NCI-H2107 (cell line): Measurements from ENCODE around the gene PMEPA1.

ENCODE experiments used
- DNase-seq: peaks from one replicate; lab custom pipeline; 2025; lab: John Stamatoyannopoulos, UW

PMEPA1 gene

DNA sequence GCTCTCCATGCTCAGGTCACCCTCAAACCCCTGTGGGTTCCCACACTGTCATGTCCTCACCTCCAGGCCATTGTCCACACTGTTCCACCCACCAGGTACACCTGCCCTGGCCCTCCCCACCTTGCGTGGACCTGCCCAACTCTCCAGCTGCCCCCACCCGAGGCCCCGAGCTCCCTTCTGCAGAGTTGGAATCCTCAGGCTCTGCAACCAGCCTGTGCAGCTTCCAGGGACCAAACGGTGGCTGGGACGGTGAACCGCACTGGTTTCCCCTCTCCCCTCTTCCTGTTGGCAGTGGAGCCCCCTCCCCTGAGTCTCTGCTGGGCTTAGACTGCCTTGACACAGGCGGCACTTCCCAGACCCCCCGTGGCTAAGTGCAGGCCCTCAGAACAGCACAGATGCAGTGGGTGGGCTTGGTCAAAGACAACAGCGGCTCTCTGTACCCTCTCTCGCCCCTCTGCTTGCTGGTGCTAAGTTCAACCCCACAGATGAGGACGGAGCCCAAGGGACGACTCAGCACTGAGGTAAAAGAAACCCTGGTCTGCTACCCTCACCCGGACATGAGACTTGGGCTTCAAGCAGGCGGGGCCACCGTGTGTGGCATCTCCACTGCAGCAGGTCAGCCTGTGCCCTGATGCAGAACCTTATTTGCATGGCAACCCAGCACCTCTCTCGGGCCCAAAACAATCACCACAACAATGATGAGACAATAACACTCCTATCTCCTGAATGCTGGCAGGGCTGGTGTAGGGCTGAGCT is 100.6 kb downstream of the PMEPA1 start:
- DNase-seq = no peak

DNA sequence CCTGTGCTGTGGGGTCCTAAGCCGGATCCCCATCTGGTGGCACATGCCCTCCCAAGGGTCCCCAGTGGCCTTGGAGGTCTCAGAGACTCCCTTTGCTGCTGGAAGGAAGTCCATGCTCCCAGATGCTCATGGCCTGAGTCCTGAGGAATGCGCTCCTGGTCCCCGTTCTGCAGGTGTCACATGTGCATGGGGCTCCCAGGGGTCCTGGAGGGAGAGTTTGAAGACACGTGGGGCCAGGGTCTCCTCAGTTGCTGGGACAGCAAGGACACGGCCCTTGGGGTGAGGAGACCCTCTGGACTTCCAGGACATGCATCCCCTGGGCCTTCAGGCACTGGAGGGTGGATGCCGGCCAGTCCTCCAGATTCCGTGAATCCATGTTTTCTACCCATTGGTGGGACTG is 101.3 kb downstream of the PMEPA1 start:
- DNase-seq = no peak

DNA sequence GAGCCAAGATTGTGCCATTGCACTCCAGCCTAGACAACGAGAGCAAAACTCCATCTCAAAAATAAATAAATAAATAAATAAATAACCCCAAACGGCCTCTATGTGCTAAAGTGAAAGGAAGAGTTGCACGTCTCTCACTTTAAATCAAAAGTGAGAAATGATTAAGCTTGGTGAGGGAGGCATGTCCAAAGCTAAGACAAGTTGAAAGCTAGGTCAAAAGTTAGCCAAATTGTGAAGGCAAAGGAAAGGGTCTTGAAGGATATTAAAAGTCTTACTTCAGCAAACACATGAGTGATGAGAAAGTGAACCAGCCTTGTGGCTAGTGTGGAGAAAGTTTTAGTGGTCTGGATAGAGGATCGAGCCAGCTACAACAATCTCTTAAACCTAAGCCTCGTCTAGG is 103.9 kb downstream of the PMEPA1 start:
- DNase-seq = no peak

DNA sequence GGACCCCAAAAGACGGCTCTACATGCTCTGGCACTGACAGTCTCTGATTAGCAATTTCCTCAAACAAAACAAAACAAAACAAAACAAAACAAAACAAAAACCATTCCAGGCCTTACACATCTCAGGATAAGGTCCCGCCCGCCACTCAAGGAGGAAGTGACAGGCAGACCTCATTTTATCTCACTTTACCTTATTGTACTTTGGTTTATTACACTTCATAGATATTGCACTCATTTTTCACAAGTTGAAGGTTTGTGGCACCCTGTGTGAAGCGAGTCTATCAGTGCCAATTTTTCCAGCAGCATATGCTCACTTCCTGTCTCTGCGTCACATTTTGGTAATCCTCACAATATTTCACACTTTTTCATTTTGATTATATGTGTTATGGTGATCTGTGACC is 104.8 kb downstream of the PMEPA1 start:
- DNase-seq = no peak

DNA sequence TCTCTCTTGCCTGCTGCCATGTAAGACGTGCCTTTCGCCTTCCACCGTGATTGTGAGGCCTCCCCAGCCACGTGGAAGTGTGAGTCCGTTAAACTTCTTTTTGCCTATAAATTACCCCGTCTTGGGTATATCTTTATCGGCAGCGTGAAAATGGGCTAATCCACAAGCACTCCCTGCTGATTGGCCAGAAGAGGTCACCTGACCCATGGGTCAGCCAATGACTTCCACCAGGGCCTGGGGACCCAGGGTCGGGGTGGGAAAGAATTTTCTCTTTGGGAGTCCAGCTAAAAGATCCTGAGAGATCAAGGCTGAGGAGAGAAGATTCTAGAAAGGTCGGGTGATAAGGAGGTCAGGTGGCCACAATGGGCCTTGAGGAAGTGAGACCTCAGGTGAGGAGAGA is 106.7 kb downstream of the PMEPA1 start:
- DNase-seq = no peak

DNA sequence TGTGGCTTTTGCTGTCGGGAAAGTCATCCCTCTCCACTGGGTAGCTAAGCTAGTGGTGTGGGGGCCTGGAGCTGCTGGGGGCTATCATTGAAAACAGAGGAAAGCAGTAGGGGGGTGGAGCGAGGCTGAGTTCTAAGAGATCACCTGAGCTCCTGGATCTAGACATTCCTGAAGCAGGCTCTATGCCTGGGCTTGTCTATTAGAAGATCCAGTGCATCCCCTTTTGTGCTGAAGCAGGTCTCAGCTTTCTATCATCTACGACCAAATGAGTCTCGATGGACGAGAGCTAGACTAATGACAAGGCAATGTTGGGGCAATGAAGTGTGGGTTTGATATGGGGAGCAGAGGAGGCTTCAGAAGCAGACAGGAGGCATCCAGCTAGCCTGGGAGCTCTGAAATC is 108.1 kb downstream of the PMEPA1 start:
- DNase-seq = no peak

DNA sequence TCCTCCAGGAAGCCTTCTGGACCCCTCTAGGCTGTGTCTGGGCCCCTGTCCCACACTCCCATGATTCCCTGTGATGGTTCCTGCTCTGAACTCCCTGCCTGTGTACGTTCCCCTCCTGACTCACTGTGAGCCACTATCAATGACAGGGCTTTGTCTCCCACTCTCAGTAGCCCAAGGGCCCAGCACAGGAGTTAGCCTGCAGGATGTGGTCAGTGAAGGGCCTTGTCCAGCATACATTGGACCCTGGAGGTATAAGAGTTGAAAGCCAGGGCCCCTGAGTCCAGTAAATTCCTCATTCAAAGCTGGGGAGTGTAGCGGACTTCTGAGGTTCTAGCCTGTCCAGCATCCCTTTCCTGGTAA is 108.6 kb downstream of the PMEPA1 start:
- no peak for DNase-seq

DNA sequence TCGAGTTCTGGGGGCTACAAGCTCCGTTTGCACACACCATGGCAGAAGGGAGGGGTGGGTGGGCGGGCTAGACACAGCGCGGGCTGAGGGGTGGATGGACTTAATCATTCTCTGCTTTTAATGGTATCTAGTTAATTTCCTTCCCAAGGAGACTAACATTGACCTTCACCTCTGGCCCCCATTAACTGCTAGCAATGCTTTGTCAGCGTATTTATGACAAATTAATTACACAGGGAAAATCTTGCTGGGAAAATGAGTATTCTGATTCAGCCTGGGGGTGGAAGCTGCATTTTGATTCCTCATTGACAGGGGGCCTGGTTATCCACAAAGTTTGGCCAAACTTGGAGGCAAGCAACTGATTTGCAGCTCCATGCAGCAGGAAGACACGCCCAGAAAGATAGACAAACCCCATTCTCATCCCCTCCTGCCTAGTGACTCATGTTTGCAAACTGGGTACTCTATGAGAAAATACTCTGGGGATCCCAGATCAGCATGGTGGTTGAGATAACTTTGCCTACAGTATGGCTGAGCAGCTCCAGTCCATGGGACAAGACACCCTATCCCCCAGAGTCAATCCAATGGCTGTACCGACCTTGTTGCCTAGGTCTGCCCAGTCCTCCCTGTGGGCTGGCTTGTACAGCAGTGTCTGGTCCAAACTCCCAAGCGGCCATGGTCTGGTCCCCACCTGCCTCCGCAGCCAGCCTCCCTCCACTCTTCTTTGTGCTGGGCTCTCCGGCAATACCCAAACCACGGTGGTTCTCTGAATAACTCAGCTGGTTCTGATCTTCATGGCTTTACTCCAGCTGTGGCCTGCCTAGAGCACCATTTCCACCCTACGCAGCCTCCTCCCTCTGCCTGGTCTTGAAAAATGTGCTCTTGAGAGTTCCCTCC is 109.2 kb downstream of the PMEPA1 start:
- DNase-seq = no peak

DNA sequence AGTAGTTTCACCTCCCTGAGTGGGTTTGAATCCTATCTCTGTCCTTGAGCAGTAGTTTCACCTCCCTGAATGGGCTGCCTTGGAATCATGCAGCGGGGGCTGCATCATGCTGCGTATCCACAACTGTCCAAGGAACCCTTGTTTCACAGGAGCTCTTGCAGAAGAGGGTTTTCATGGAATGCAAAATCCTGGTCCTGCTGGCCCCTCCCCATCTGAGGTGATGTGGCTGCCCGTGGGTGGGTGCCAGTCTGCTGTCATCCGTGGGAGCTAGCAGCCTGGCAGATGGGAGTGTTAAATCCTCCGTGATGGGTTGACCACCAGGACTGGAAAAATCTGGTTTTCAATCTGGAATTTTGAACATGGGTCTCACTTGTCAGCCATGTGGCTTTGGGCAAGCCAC is 111.3 kb downstream of the PMEPA1 start:
- DNase-seq = no peak
